ENCODE measurements around the gene MRPS14.
A peak's percentile ranks its signal among the peaks of the same experiment; 100 is the strongest.

MRPS14 gene

GRCh38 chr1:174971902-174972301 lies 51.3 kb downstream of the MRPS14 start:
- DNase-seq, result no peak
- WGBS, result no CpG with 5 or more reads among the region's 2 CpGs
- H2BK12ac ChIP-seq (ENCODE audit: low read length in 2 of 2), result no peak overlapping the region

DNA sequence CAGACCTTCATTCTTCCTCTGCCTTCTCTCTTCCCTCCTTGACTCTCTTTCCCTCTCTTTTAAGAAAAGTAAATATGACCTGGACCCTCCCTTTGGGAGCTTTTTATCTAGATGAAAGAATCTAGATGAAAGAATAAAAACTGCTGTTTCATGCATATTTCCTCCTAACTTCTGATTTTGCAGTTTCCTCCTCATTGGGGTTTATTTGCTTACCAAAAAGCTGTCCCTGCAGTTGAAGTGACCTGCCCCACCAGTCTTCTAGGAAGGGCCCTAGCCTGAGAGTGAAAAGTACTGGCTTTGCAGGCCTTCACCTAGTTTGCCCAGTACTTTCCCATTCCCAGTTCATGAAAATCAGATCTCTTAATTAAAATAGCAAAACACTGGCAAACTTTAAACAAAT lies 51.8 kb downstream of the MRPS14 start:
- Histone ChIP-seq H2BK15ac (ENCODE audit: low read depth, poor library complexity, severe bottlenecking) (no peak overlapping the region), H2AK5ac (ENCODE audit: low read length, severe bottlenecking) (peak overlapping the region; percentile 84), H3K23ac (ENCODE audit: low read length in 2 of 2) (no peak overlapping the region), H3K27ac (ENCODE audit: low read length, poor library complexity, severe bottlenecking) (no peak overlapping the region), H3K4me1 (ENCODE audit: control insufficient read depth, insufficient read depth, low read depth, low read length) (peaks cover 7% of the 10 kb centered on the region), H3K9me3 (ENCODE audit: control insufficient read depth, low read length) (no peaks in the 10 kb centered on the region), H4K8ac (ENCODE audit: low read length) (no peak overlapping the region), H3K4ac (ENCODE audit: low read depth in 1 of 2, low read length in 2 of 2) (no peak overlapping the region), H2BK12ac (ENCODE audit: low read length in 2 of 2) (no peak overlapping the region), H2BK5ac (ENCODE audit: low read depth, low read length, poor library complexity, severe bottlenecking) (no peak overlapping the region), H2BK120ac (ENCODE audit: low read depth, low read length) (no peak overlapping the region), H3K79me1 (replicated peaks; ENCODE audit: low read length, poor library complexity, severe bottlenecking) (no peaks in the 10 kb centered on the region), H4K91ac (ENCODE audit: low read length) (no peak overlapping the region), H2AFZ (ENCODE audit: low read depth, low read length) (no peak overlapping the region), H3K4me2 (ENCODE audit: low read length, poor library complexity, severe bottlenecking) (no peak overlapping the region), H3K9ac (ENCODE audit: low read length) (no peak overlapping the region), H3K36me3 (ENCODE audit: control insufficient read depth in 1 of 2, insufficient read depth in 2 of 2, low read depth in 1 of 2, low read length in 2 of 2) (peaks cover 3% of the 10 kb centered on the region in 2 experiments), H3K27me3 (ENCODE audit: control insufficient read depth in 1 of 2, insufficient read depth in 1 of 2, low read length in 2 of 2) (no peaks in the 10 kb centered on the region), H3K14ac (ENCODE audit: low read length in 2 of 2) (no peak overlapping the region), H3K4me3 (ENCODE audit: insufficient read depth in 1 of 2, low read depth in 1 of 2, low read length in 2 of 2) (no peak overlapping the region), H3K18ac (ENCODE audit: low read depth in 1 of 2, low read length in 2 of 2) (no peak overlapping the region)
- no peak for DNase-seq

More at GRCh38 chr1:174971902-174972301, 51.3 kb downstream of the MRPS14 start:
- H3K36me3 ChIP-seq (ENCODE audit: control insufficient read depth in 1 of 2, insufficient read depth in 2 of 2, low read depth in 1 of 2, low read length in 2 of 2), result peaks cover 3% of the 10 kb centered on the region in 2 experiments
- H2AFZ ChIP-seq (ENCODE audit: low read depth, low read length), result no peak overlapping the region
- no peak overlapping the region for H3K14ac ChIP-seq (ENCODE audit: low read length in 2 of 2)
- no peak overlapping the region for H3K4ac ChIP-seq (ENCODE audit: low read depth in 1 of 2, low read length in 2 of 2)
- no peak overlapping the region for H2BK5ac ChIP-seq (ENCODE audit: low read depth, low read length, poor library complexity, severe bottlenecking)
- no peak overlapping the region for H3K4me3 ChIP-seq (ENCODE audit: insufficient read depth in 1 of 2, low read depth in 1 of 2, low read length in 2 of 2)
- H2BK15ac ChIP-seq (ENCODE audit: low read depth, poor library complexity, severe bottlenecking), result no peak overlapping the region
- no peak overlapping the region for H3K27ac ChIP-seq (ENCODE audit: low read length, poor library complexity, severe bottlenecking)
- H3K4me1 ChIP-seq (ENCODE audit: control insufficient read depth, insufficient read depth, low read depth, low read length), result peaks cover 7% of the 10 kb centered on the region
- no peak overlapping the region for H3K18ac ChIP-seq (ENCODE audit: low read depth in 1 of 2, low read length in 2 of 2)
- H4K91ac ChIP-seq (ENCODE audit: low read length), result no peak overlapping the region
- H3K4me2 ChIP-seq (ENCODE audit: low read length, poor library complexity, severe bottlenecking), result no peak overlapping the region
- H3K9ac ChIP-seq (ENCODE audit: low read length), result no peak overlapping the region
- no peaks in the 10 kb centered on the region for H3K9me3 ChIP-seq (ENCODE audit: control insufficient read depth, low read length)
- H2AK5ac ChIP-seq (ENCODE audit: low read length, severe bottlenecking), result no peak overlapping the region
- no peak overlapping the region for H2BK120ac ChIP-seq (ENCODE audit: low read depth, low read length)
- H3K27me3 ChIP-seq (ENCODE audit: control insufficient read depth in 1 of 2, insufficient read depth in 1 of 2, low read length in 2 of 2), result no peaks in the 10 kb centered on the region
- no peak overlapping the region for H3K23ac ChIP-seq (ENCODE audit: low read length in 2 of 2)
- no peak overlapping the region for H4K8ac ChIP-seq (ENCODE audit: low read length)
- no peaks in the 10 kb centered on the region for H3K79me1 ChIP-seq (replicated peaks; ENCODE audit: low read length, poor library complexity, severe bottlenecking)

DNA sequence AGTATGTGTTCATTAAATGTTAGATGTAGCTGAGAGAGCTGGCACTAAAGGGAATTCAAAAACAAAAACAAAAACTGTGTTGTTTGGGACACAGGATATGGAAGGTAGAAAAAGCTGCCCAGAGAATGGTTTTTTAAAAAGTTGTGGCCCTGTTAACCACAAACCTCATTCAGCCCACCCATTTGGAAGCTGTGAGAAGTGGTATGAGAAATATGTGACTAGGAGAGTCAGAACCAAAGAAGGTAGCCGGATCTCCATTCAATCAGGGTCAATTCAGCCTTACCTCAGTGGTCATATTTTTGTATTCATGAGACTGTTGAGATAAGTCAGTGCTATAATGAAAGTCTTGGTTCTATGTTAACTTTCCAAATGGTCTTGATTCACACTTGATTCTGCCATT lies 53.2 kb downstream of the MRPS14 start:
- no peak overlapping the region for H2BK120ac ChIP-seq (ENCODE audit: low read depth, low read length)
- H4K91ac ChIP-seq (ENCODE audit: low read length), result no peak overlapping the region
- no peak overlapping the region for H2BK15ac ChIP-seq (ENCODE audit: low read depth, poor library complexity, severe bottlenecking)
- H3K79me1 ChIP-seq (replicated peaks; ENCODE audit: low read length, poor library complexity, severe bottlenecking), result no peaks in the 10 kb centered on the region
- H3K18ac ChIP-seq (ENCODE audit: low read depth in 1 of 2, low read length in 2 of 2), result no peak overlapping the region
- no peak overlapping the region for H4K8ac ChIP-seq (ENCODE audit: low read length)
- H3K14ac ChIP-seq (ENCODE audit: low read length in 2 of 2), result no peak overlapping the region
- H3K4me2 ChIP-seq (ENCODE audit: low read length, poor library complexity, severe bottlenecking), result no peak overlapping the region
- H2BK12ac ChIP-seq (ENCODE audit: low read length in 2 of 2), result no peak overlapping the region
- H3K9me3 ChIP-seq (ENCODE audit: control insufficient read depth, low read length), result no peaks in the 10 kb centered on the region
- peak overlapping the region; percentile 28 for H3K27ac ChIP-seq (ENCODE audit: low read length, poor library complexity, severe bottlenecking)
- WGBS, result 83% methylated on average over 1 of the region's 1 CpG
- H3K4ac ChIP-seq (ENCODE audit: low read depth in 1 of 2, low read length in 2 of 2), result no peak overlapping the region
- H2BK5ac ChIP-seq (ENCODE audit: low read depth, low read length, poor library complexity, severe bottlenecking), result no peak overlapping the region
- H3K23ac ChIP-seq (ENCODE audit: low read length in 2 of 2), result no peak overlapping the region
- H3K9ac ChIP-seq (ENCODE audit: low read length), result no peak overlapping the region
- no peaks in the 10 kb centered on the region for H3K27me3 ChIP-seq (ENCODE audit: control insufficient read depth in 1 of 2, insufficient read depth in 1 of 2, low read length in 2 of 2)
- no peak for DNase-seq
- H2AK5ac ChIP-seq (ENCODE audit: low read length, severe bottlenecking), result no peak overlapping the region
- no peak overlapping the region for H3K4me3 ChIP-seq (ENCODE audit: insufficient read depth in 1 of 2, low read depth in 1 of 2, low read length in 2 of 2)
- peaks cover 7% of the 10 kb centered on the region for H3K4me1 ChIP-seq (ENCODE audit: control insufficient read depth, insufficient read depth, low read depth, low read length)
- H2AFZ ChIP-seq (ENCODE audit: low read depth, low read length), result no peak overlapping the region
- H3K36me3 ChIP-seq (ENCODE audit: control insufficient read depth in 1 of 2, insufficient read depth in 2 of 2, low read depth in 1 of 2, low read length in 2 of 2), result peaks cover 3% of the 10 kb centered on the region in 2 experiments

GRCh38 chr1:174968750-174969244 lies 54.4 kb downstream of the MRPS14 start:
- H3K23ac ChIP-seq (ENCODE audit: low read length in 2 of 2), result no peak overlapping the region
- no peaks in the 10 kb centered on the region for H3K27me3 ChIP-seq (ENCODE audit: control insufficient read depth in 1 of 2, insufficient read depth in 1 of 2, low read length in 2 of 2)
- peak; percentile 69 for DNase-seq
- no peak overlapping the region for H3K18ac ChIP-seq (ENCODE audit: low read depth in 1 of 2, low read length in 2 of 2)
- H3K4me3 ChIP-seq (ENCODE audit: insufficient read depth in 1 of 2, low read depth in 1 of 2, low read length in 2 of 2), result no peak overlapping the region
- H3K4ac ChIP-seq (ENCODE audit: low read depth in 1 of 2, low read length in 2 of 2), result no peak overlapping the region
- WGBS, result 64% methylated on average over 5 of the region's 5 CpGs
- H2BK120ac ChIP-seq (ENCODE audit: low read depth, low read length), result no peak overlapping the region
- no peak overlapping the region for H3K9ac ChIP-seq (ENCODE audit: low read length)
- H4K8ac ChIP-seq (ENCODE audit: low read length), result no peak overlapping the region
- no peak overlapping the region for H3K4me2 ChIP-seq (ENCODE audit: low read length, poor library complexity, severe bottlenecking)
- no peak overlapping the region for H4K91ac ChIP-seq (ENCODE audit: low read length)
- no peak overlapping the region for H3K14ac ChIP-seq (ENCODE audit: low read length in 2 of 2)
- H3K79me1 ChIP-seq (replicated peaks; ENCODE audit: low read length, poor library complexity, severe bottlenecking), result no peaks in the 10 kb centered on the region
- H3K4me1 ChIP-seq (ENCODE audit: control insufficient read depth, insufficient read depth, low read depth, low read length), result peaks cover 5% of the 10 kb centered on the region
- H2AK5ac ChIP-seq (ENCODE audit: low read length, severe bottlenecking), result no peak overlapping the region
- H3K9me3 ChIP-seq (ENCODE audit: control insufficient read depth, low read length), result no peaks in the 10 kb centered on the region
- H3K27ac ChIP-seq (ENCODE audit: low read length, poor library complexity, severe bottlenecking), result peak overlapping the region; percentile 63
- no peak overlapping the region for H2BK15ac ChIP-seq (ENCODE audit: low read depth, poor library complexity, severe bottlenecking)
- H3K36me3 ChIP-seq (ENCODE audit: control insufficient read depth in 1 of 2, insufficient read depth in 2 of 2, low read depth in 1 of 2, low read length in 2 of 2), result peaks cover 0 to 3% of the 10 kb centered on the region in 2 experiments
- no peak overlapping the region for H2AFZ ChIP-seq (ENCODE audit: low read depth, low read length)
- H2BK12ac ChIP-seq (ENCODE audit: low read length in 2 of 2), result no peak overlapping the region
- H2BK5ac ChIP-seq (ENCODE audit: low read depth, low read length, poor library complexity, severe bottlenecking), result no peak overlapping the region

Data from mesenchymal stem cell (in vitro differentiated cells and primary cell).